K562 (cell line): ENCODE measurements around the gene PDE11A.

Source experiments
- BACH1 ChIP-seq: fragments of 200-800 bp; sonication (Bioruptor generic); IDR thresholded peaks from 2 replicates; pipeline ENCODE4 v1.6.1; 2016; ENCODE audit warnings: missing genetic modification characterization, missing compliant biosample characterization
- DMBX1 ChIP-seq: fragments of 250-450 bp; sonication (Bioruptor Pico); IDR thresholded peaks from 2 replicates; pipeline ENCODE4 v1.8.0; 2022; ENCODE audit warnings: inconsistent platforms, mild to moderate bottlenecking, moderate library complexity, borderline replicate concordance
- GABPA ChIP-seq: fragments of 200-800 bp; sonication (Bioruptor generic); conservative IDR thresholded peaks from 2 replicates; pipeline ENCODE4 v1.6.1; 2016; ENCODE audit warnings: low read depth, missing genetic modification characterization, missing compliant biosample characterization
- HSF4 ChIP-seq: fragments of 250-450 bp; sonication (Bioruptor Pico); IDR thresholded peaks from 2 replicates; pipeline ENCODE4 v2.1.2; 2022; ENCODE audit warnings: mild to moderate bottlenecking, moderate library complexity, borderline replicate concordance
- NFIC ChIP-seq: fragments of 450-650 bp; IDR thresholded peaks from 2 replicates; pipeline ENCODE4 v1.6.1; 2017; ENCODE audit warnings: mild to moderate bottlenecking, inconsistent platforms
- ZFX ChIP-seq: sonication (generic); formaldehyde crosslinking; IDR thresholded peaks from 2 replicates; pipeline ENCODE4 v1.8.0; 2022; ENCODE audit warnings: mild to moderate bottlenecking, missing genetic modification reagents, moderate library complexity
- TF ChIP-seq, protein P1 (sequence below): IDR thresholded peaks from 3 replicates; pipeline ENCODE4 v1.6.1; 2011; ENCODE audit warnings: borderline replicate concordance, mild to moderate bottlenecking, moderate library complexity; ENCODE audit not compliant: insufficient read length; ENCODE audit errors: extremely low read depth
- TF ChIP-seq, protein P2 (sequence below): sonication (generic); formaldehyde crosslinking; IDR thresholded peaks from 2 replicates; pipeline ENCODE4 v1.8.0; 2022; ENCODE audit warnings: mild to moderate bottlenecking, missing genetic modification reagents, borderline replicate concordance
- TF ChIP-seq, protein P3 (sequence below): sonication (generic); formaldehyde crosslinking; IDR thresholded peaks from 2 replicates; pipeline ENCODE4 v1.8.0; 2022; ENCODE audit warnings: mild to moderate bottlenecking, missing genetic modification reagents

DNA sequence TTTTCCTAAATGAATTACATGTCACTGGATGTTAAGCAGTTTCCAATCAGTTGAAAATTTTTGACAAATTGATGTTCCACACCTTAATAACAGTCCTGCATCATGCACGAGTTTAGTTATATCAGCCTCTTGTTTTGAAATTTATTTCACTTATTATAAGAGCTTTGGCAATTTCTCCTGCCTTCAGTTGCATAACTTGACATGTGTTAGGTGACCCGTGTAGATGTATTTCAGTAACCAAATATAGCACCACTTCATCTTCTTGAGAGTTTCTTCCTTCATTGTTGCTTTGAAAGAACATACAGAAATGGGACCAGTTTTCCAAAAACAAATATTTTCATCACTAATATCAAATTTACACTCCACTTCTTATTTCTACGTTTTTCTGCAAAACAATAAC is 202.7 kb downstream of the PDE11A start:
- TF ChIP-seq HSF4 (CRISPR knock-in tag) (no peak), NFIC (no peak), DMBX1 (CRISPR knock-in tag) (no peak), GABPA (tag) (no peak), BACH1 (no peak), ZFX (no peak)
- TF ChIP-seq, protein P1, sequence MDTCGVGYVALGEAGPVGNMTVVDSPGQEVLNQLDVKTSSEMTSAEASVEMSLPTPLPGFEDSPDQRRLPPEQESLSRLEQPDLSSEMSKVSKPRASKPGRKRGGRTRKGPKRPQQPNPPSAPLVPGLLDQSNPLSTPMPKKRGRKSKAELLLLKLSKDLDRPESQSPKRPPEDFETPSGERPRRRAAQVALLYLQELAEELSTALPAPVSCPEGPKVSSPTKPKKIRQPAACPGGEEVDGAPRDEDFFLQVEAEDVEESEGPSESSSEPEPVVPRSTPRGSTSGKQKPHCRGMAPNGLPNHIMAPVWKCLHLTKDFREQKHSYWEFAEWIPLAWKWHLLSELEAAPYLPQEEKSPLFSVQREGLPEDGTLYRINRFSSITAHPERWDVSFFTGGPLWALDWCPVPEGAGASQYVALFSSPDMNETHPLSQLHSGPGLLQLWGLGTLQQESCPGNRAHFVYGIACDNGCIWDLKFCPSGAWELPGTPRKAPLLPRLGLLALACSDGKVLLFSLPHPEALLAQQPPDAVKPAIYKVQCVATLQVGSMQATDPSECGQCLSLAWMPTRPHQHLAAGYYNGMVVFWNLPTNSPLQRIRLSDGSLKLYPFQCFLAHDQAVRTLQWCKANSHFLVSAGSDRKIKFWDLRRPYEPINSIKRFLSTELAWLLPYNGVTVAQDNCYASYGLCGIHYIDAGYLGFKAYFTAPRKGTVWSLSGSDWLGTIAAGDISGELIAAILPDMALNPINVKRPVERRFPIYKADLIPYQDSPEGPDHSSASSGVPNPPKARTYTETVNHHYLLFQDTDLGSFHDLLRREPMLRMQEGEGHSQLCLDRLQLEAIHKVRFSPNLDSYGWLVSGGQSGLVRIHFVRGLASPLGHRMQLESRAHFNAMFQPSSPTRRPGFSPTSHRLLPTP = no peak
- TF ChIP-seq, protein P2, sequence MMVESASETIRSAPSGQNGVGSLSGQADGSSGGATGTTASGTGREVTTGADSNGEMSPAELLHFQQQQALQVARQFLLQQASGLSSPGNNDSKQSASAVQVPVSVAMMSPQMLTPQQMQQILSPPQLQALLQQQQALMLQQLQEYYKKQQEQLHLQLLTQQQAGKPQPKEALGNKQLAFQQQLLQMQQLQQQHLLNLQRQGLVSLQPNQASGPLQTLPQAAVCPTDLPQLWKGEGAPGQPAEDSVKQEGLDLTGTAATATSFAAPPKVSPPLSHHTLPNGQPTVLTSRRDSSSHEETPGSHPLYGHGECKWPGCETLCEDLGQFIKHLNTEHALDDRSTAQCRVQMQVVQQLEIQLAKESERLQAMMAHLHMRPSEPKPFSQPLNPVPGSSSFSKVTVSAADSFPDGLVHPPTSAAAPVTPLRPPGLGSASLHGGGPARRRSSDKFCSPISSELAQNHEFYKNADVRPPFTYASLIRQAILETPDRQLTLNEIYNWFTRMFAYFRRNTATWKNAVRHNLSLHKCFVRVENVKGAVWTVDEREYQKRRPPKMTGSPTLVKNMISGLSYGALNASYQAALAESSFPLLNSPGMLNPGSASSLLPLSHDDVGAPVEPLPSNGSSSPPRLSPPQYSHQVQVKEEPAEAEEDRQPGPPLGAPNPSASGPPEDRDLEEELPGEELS (CRISPR knock-in tag) = no peak
- TF ChIP-seq, protein P3, sequence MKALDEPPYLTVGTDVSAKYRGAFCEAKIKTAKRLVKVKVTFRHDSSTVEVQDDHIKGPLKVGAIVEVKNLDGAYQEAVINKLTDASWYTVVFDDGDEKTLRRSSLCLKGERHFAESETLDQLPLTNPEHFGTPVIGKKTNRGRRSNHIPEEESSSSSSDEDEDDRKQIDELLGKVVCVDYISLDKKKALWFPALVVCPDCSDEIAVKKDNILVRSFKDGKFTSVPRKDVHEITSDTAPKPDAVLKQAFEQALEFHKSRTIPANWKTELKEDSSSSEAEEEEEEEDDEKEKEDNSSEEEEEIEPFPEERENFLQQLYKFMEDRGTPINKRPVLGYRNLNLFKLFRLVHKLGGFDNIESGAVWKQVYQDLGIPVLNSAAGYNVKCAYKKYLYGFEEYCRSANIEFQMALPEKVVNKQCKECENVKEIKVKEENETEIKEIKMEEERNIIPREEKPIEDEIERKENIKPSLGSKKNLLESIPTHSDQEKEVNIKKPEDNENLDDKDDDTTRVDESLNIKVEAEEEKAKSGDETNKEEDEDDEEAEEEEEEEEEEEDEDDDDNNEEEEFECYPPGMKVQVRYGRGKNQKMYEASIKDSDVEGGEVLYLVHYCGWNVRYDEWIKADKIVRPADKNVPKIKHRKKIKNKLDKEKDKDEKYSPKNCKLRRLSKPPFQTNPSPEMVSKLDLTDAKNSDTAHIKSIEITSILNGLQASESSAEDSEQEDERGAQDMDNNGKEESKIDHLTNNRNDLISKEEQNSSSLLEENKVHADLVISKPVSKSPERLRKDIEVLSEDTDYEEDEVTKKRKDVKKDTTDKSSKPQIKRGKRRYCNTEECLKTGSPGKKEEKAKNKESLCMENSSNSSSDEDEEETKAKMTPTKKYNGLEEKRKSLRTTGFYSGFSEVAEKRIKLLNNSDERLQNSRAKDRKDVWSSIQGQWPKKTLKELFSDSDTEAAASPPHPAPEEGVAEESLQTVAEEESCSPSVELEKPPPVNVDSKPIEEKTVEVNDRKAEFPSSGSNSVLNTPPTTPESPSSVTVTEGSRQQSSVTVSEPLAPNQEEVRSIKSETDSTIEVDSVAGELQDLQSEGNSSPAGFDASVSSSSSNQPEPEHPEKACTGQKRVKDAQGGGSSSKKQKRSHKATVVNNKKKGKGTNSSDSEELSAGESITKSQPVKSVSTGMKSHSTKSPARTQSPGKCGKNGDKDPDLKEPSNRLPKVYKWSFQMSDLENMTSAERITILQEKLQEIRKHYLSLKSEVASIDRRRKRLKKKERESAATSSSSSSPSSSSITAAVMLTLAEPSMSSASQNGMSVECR (CRISPR knock-in tag) = no peak
